ENCODE data around the gene PDZD2.

PDZD2 gene

GRCh38 chr5:31807789-31808540 lies 169.0 kb downstream of the PDZD2 start:
- FAIRE-seq (peak; percentile 75), DNase-seq (ENCODE audit: insufficient read length, low spot score) (no peak)

GRCh38 chr5:31809050-31809870 lies 170.3 kb downstream of the PDZD2 start:
- FAIRE-seq, result peak; percentile 20
- peak; percentile 91 for DNase-seq (ENCODE audit: insufficient read length, low spot score)

- peak; percentile 91 for DNase-seq (ENCODE audit: insufficient read length, low spot score)
- peak; percentile 76 for FAIRE-seq
These were observed 172.3 kb downstream of the PDZD2 start for GRCh38 chr5:31811210-31811609.

- no peak for FAIRE-seq
- DNase-seq (ENCODE audit: insufficient read length, low spot score), result no peak
These were observed 176.4 kb downstream of the PDZD2 start for GRCh38 chr5:31815376-31815775.

GRCh38 chr5:31819926-31820516 lies 181.1 kb downstream of the PDZD2 start:
- DNase-seq (ENCODE audit: insufficient read length, low spot score), result no peak
- FAIRE-seq, result peak; percentile 52

GRCh38 chr5:31823472-31823871 lies 184.5 kb downstream of the PDZD2 start:
- DNase-seq (ENCODE audit: insufficient read length, low spot score) (no peak), FAIRE-seq (peak; percentile 23)

- no peak for DNase-seq (ENCODE audit: insufficient read length, low spot score)
- peak; percentile 46 for FAIRE-seq
These were observed 186.1 kb downstream of the PDZD2 start for GRCh38 chr5:31824869-31825517.

- FAIRE-seq (peak; percentile 88), DNase-seq (ENCODE audit: insufficient read length, low spot score) (peak; percentile 81)
These were observed 186.7 kb downstream of the PDZD2 start for GRCh38 chr5:31825518-31826068.

- DNase-seq (ENCODE audit: insufficient read length, low spot score) (no peak), FAIRE-seq (no peak)
These were observed 188.9 kb downstream of the PDZD2 start for GRCh38 chr5:31827867-31828266.

- FAIRE-seq (no peak), DNase-seq (ENCODE audit: insufficient read length, low spot score) (no peak)
These were observed 194.0 kb downstream of the PDZD2 start for GRCh38 chr5:31832966-31833365.

GRCh38 chr5:31833710-31834109 lies 194.8 kb downstream of the PDZD2 start:
- DNase-seq (ENCODE audit: insufficient read length, low spot score), result no peak
- peak; percentile 16 for FAIRE-seq

- peak; percentile 52 for FAIRE-seq
- no peak for DNase-seq (ENCODE audit: insufficient read length, low spot score)
These were observed 205.9 kb downstream of the PDZD2 start for GRCh38 chr5:31844622-31845345.

- FAIRE-seq (no peak), DNase-seq (ENCODE audit: insufficient read length, low spot score) (no peak)
These were observed 206.4 kb downstream of the PDZD2 start for GRCh38 chr5:31845361-31845760.

- DNase-seq (ENCODE audit: insufficient read length, low spot score) (no peak), FAIRE-seq (no peak)
These were observed 208.0 kb downstream of the PDZD2 start for GRCh38 chr5:31846934-31847333.

- no peak for DNase-seq (ENCODE audit: insufficient read length, low spot score)
- no peak for FAIRE-seq
These were observed 208.4 kb downstream of the PDZD2 start for GRCh38 chr5:31847354-31847753.

GRCh38 chr5:31850981-31851689 lies 212.2 kb downstream of the PDZD2 start:
- FAIRE-seq (no peak), DNase-seq (ENCODE audit: insufficient read length, low spot score) (no peak)

- FAIRE-seq, result peak; percentile 38
- no peak for DNase-seq (ENCODE audit: insufficient read length, low spot score)
These were observed 214.6 kb downstream of the PDZD2 start for GRCh38 chr5:31853398-31854135.

- FAIRE-seq (peak; percentile 90), DNase-seq (ENCODE audit: insufficient read length, low spot score) (peak; percentile 84)
These were observed 215.5 kb downstream of the PDZD2 start for GRCh38 chr5:31854181-31855133.
